ENCODE measurements around the gene NMRK2.

DNA sequence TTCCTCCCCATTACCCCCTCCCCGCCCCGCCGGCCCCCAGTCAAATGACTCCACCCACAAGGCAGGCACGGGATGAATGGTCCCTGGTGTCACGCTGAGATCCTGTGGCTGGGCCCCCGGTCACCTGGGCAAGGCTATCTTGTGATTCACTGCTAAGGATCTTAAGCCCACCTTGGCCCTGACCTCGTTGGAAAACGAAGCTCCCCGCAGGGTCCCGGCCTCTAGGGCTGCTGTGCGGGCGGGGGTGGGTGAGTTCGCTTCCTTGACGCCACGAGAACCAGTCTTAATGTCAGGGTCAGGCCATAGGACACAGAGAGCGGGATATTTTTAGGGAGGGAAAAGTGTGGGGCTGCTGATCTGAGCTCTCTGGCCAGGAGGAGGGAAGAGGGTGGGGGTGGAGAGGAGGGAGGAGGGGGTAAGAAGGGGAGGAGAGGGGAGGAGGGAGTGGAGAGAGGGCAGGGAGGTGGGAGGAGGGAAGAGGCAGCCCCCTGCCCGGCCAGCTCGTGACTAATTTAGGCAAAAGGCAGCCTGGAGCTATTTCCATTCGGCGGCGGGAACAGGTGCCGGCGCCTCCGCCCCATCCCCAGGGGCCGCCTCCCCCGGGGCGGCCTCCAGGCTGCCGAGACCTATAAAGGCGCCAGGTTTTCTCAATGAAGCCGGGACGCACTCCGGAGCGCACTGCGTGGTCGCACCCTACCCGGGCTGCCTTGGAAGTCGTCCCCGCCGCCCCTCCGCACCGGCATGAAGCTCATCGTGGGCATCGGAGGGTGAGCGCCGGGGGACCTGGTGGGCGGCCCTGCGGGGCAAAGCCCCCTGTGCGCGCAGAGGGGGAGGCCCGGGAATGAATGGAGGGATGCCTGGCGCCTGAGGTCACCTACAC lies at the start of gene NMRK2:
- TF ChIP-seq, protein P1, sequence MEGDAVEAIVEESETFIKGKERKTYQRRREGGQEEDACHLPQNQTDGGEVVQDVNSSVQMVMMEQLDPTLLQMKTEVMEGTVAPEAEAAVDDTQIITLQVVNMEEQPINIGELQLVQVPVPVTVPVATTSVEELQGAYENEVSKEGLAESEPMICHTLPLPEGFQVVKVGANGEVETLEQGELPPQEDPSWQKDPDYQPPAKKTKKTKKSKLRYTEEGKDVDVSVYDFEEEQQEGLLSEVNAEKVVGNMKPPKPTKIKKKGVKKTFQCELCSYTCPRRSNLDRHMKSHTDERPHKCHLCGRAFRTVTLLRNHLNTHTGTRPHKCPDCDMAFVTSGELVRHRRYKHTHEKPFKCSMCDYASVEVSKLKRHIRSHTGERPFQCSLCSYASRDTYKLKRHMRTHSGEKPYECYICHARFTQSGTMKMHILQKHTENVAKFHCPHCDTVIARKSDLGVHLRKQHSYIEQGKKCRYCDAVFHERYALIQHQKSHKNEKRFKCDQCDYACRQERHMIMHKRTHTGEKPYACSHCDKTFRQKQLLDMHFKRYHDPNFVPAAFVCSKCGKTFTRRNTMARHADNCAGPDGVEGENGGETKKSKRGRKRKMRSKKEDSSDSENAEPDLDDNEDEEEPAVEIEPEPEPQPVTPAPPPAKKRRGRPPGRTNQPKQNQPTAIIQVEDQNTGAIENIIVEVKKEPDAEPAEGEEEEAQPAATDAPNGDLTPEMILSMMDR (conservative IDR thresholded peaks at IDR 0.05; ENCODE audit: low read depth, low read length) = no peak
- peak; percentile 45 for TF ChIP-seq EZH2 (IDR thresholded peaks at IDR 0.05; ENCODE audit: borderline replicate concordance, low read depth, low read length, poor library complexity, severe bottlenecking)

Measured in A673 (cell line).